H9 (cell line): ENCODE measurements around the gene ARHGEF38. TPM values are rescaled to one million over a fixed set of nuclear protein-coding genes. Genes with fewer than 3 reads are reported as not detected.

Experiments
- DNase-seq: peaks from one replicate; pipeline ENCODE4 v3.0.0-alpha.2; 2017
- H2AFZ ChIP-seq: one replicate; pipeline ENCODE4 v1.6.1; 2013; ENCODE audit warnings: mild to moderate bottlenecking, low read length, control low read depth, moderate library complexity
- H2AK5ac ChIP-seq: 2 replicates; pipeline ENCODE4 v1.6.1; 2013; ENCODE audit warnings: low read length, control low read depth, mixed read lengths; ENCODE audit not compliant: insufficient read length
- H2BK120ac ChIP-seq: one replicate; pipeline ENCODE4 v1.6.1; 2013; ENCODE audit warnings: low read depth, mild to moderate bottlenecking, low read length, control low read depth, inconsistent platforms; ENCODE audit not compliant: poor library complexity, severe bottlenecking
- H2BK12ac ChIP-seq: 2 replicates; pipeline ENCODE4 v1.6.1; 2013; ENCODE audit warnings: low read length, control low read depth, mixed read lengths, low read depth; ENCODE audit not compliant: insufficient read length
- H2BK15ac ChIP-seq: 2 replicates; pipeline ENCODE4 v1.6.1; 2013; ENCODE audit warnings: low read depth, low read length, control low read depth
- H2BK20ac ChIP-seq: one replicate; pipeline ENCODE4 v1.6.1; 2013; ENCODE audit warnings: low read depth, mild to moderate bottlenecking, low read length, control low read depth, inconsistent platforms; ENCODE audit not compliant: poor library complexity, severe bottlenecking
- H2BK5ac ChIP-seq: 2 replicates; pipeline ENCODE4 v1.6.1; 2013; ENCODE audit warnings: low read length, control low read depth, mixed read lengths; ENCODE audit not compliant: insufficient read length
- H3K14ac ChIP-seq: 2 replicates; pipeline ENCODE4 v1.6.1; 2013; ENCODE audit warnings: low read length, control low read depth; ENCODE audit not compliant: insufficient read depth
- H3K18ac ChIP-seq: 2 replicates; pipeline ENCODE4 v1.6.1; 2013; ENCODE audit warnings: low read depth, mild to moderate bottlenecking, mixed read lengths, low read length, control low read depth; ENCODE audit not compliant: insufficient read length
- H3K23ac ChIP-seq: 2 replicates; pipeline ENCODE4 v1.6.1; 2013; ENCODE audit warnings: low read length, control low read depth, mixed read lengths, low read depth; ENCODE audit not compliant: insufficient read length
- H3K23me2 ChIP-seq: 2 replicates; pipeline ENCODE4 v1.6.1; 2013; ENCODE audit warnings: low read depth, mild to moderate bottlenecking, mixed read lengths, low read length, control low read depth; ENCODE audit not compliant: insufficient read length, poor library complexity, severe bottlenecking
- H3K27ac ChIP-seq: 2 replicates; pipeline ENCODE4 v1.5.1; 2013; ENCODE audit warnings: low read length, control low read depth, mixed read lengths, low read depth; ENCODE audit not compliant: insufficient read length
- H3K27me3 ChIP-seq: 2 replicates; pipeline ENCODE4 v1.6.1; 2013; ENCODE audit warnings: low read length, control low read depth, inconsistent platforms; ENCODE audit not compliant: insufficient read depth
- H3K4ac ChIP-seq: 2 replicates; pipeline ENCODE4 v1.6.1; 2013; ENCODE audit warnings: low read depth, mild to moderate bottlenecking, control low read depth, inconsistent platforms, low read length, moderate library complexity
- H3K4me1 ChIP-seq: 2 replicates; pipeline ENCODE4 v1.6.1; 2013; ENCODE audit warnings: low read length, control low read depth, inconsistent platforms; ENCODE audit not compliant: insufficient read depth
- H3K4me2 ChIP-seq: 2 replicates; pipeline ENCODE4 v1.6.1; 2013; ENCODE audit warnings: low read length, control low read depth, mixed read lengths; ENCODE audit not compliant: insufficient read length, insufficient read depth
- H3K56ac ChIP-seq: 2 replicates; pipeline ENCODE4 v1.6.1; 2013; ENCODE audit warnings: low read depth, mild to moderate bottlenecking, mixed read lengths, low read length, control low read depth; ENCODE audit not compliant: insufficient read length
- H3K79me1 ChIP-seq: 2 replicates; pipeline ENCODE4 v1.6.1; 2013; ENCODE audit warnings: low read depth, mild to moderate bottlenecking, moderate library complexity, low read length, control low read depth, inconsistent platforms; ENCODE audit not compliant: insufficient read depth, poor library complexity, severe bottlenecking
- H3K79me2 ChIP-seq: 2 replicates; pipeline ENCODE4 v1.6.1; 2013; ENCODE audit warnings: low read length, control low read depth, inconsistent platforms; ENCODE audit not compliant: insufficient read depth
- H3K9ac ChIP-seq: 2 replicates; pipeline ENCODE4 v1.6.1; 2013; ENCODE audit warnings: low read length, control low read depth, mixed read lengths; ENCODE audit not compliant: insufficient read length; ENCODE audit errors: extremely low read depth
- H3K9me3 ChIP-seq: one replicate; pipeline ENCODE4 v1.6.1; 2013; ENCODE audit warnings: low read depth, low read length, inconsistent platforms; ENCODE audit not compliant: control insufficient read depth
- H3T11ph ChIP-seq: one replicate; pipeline ENCODE4 v1.6.1; 2013; ENCODE audit warnings: mild to moderate bottlenecking, low read length, control low read depth, inconsistent platforms
- H4K20me1 ChIP-seq: one replicate; pipeline ENCODE4 v1.6.1; 2013; ENCODE audit not compliant: control insufficient read depth, insufficient read length, insufficient read depth
- H4K5ac ChIP-seq: 2 replicates; pipeline ENCODE4 v1.6.1; 2013; ENCODE audit warnings: low read depth, mild to moderate bottlenecking, mixed read lengths, low read length, control low read depth; ENCODE audit not compliant: insufficient read length
- H4K8ac ChIP-seq: replicated peaks from 2 replicates; pipeline ENCODE4 v1.6.1; 2013; ENCODE audit warnings: low read length, control low read depth, mixed read lengths, low read depth; ENCODE audit not compliant: insufficient read length
- H4K91ac ChIP-seq: 2 replicates; pipeline ENCODE4 v1.6.1; 2013; ENCODE audit warnings: low read depth, mild to moderate bottlenecking, moderate library complexity, mixed read lengths, low read length, control low read depth; ENCODE audit not compliant: insufficient read length
- H3K27ac Mint-ChIP-seq, 3 experiments: 2 replicates in 2 of 3; 3 replicates in 1 of 3; pipeline ENCODE4 v1.8.0; 2020 to 2021; ENCODE audit warnings: mixed read lengths in 3 of 3, mild to moderate bottlenecking in 1 of 3, moderate library complexity in 1 of 3
- H3K27me3 Mint-ChIP-seq: 2 replicates; pipeline ENCODE4 v1.8.0; 2021; ENCODE audit warnings: low read depth, mild to moderate bottlenecking, moderate library complexity, mixed read lengths
- H3K36me3 Mint-ChIP-seq, 3 experiments: 2 replicates in 2 of 3; 3 replicates in 1 of 3; pipeline ENCODE4 v1.8.0; 2020 to 2021; ENCODE audit warnings: low read depth in 3 of 3, mixed read lengths in 3 of 3; ENCODE audit not compliant: insufficient read depth in 1 of 3
- H3K4me1 Mint-ChIP-seq, 2 experiments: 2 replicates each; pipeline ENCODE4 v1.8.0; 2020; ENCODE audit warnings: mixed read lengths in 2 of 2
- H3K4me3 Mint-ChIP-seq, 2 experiments: 2 replicates in 1 of 2; 3 replicates in 1 of 2; pipeline ENCODE4 v1.8.0; 2020 to 2021; ENCODE audit warnings: mild to moderate bottlenecking in 2 of 2, mixed read lengths in 2 of 2, moderate library complexity in 1 of 2
- H3K9me3 Mint-ChIP-seq, 2 experiments: 2 replicates in 1 of 2; 3 replicates in 1 of 2; pipeline ENCODE4 v1.8.0; 2020; ENCODE audit warnings: mild to moderate bottlenecking in 2 of 2, mixed read lengths in 2 of 2, moderate library complexity in 1 of 2
- total RNA-seq: library from RNA; stranded (reverse); gene quantifications from 2 replicates; pipeline ENCODE4 v1.2.1, GENCODE V29; 2021
- TF ChIP-seq, protein P1 (sequence below): fragments of 200-600 bp; sonication (generic); conservative IDR thresholded peaks from 3 replicates; pipeline ENCODE4 v1.8.0; 2021; ENCODE audit warnings: antibody characterized with exemption, mild to moderate bottlenecking

The ARHGEF38 gene
- total RNA-seq, 1 experiment from 2014 or later: not detected

DNA sequence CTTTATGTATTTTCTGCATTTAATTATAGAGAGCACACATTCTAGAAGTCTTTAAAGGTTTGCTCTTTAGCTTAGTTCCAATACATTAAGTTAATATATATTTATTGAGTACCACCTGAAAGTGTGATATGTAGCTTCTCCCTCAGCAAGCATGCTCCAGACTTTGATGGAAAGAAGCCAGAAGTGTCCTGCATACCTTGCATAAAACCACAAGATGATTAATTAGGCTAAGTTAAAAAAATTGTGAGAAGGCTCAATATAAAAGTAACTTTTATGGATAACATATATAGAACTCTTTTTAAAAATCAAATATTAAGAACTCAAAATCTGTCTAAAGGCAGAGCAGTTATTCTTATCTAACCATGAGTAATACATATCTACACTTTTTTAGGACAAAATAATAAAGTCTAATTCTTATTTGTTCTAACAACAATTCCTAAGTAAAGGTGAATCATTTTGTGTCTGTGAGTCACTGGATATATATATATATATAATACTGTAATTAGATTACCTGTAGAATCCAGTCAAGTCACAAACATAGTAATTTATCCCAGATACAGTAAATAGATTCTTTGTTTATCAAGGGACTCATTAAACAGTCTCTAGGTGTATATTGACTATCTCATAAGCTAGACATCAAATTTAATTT lies 104.8 kb downstream of the ARHGEF38 start:
- no peak overlapping the region for H3K4me2 ChIP-seq

More for the DNA sequence above, 104.8 kb downstream of the ARHGEF38 start:
- H2AFZ ChIP-seq: no peak overlapping the region
- H3K9ac ChIP-seq: no peak overlapping the region
- no peak overlapping the region for H3T11ph ChIP-seq
- no peak overlapping the region for H2AK5ac ChIP-seq
- no peak overlapping the region for H2BK120ac ChIP-seq
- no peak overlapping the region for H2BK20ac ChIP-seq
- H3K18ac ChIP-seq: no peak overlapping the region
- no peaks in the 10 kb centered on the region for H3K79me1 ChIP-seq
- H3K27ac ChIP-seq: no peak overlapping the region
- H3K14ac ChIP-seq: no peak overlapping the region
- no peak overlapping the region for H3K56ac ChIP-seq
- no peak overlapping the region for H2BK5ac ChIP-seq
- no peak overlapping the region for H4K91ac ChIP-seq
- Mint-ChIP-seq H3K27ac (no peak overlapping the region), H3K4me3 (no peak overlapping the region), H3K4me1 (no peaks in the 10 kb centered on the region), H3K36me3 (no peaks in the 10 kb centered on the region), H3K9me3 (no peaks in the 10 kb centered on the region), H3K27me3 (peaks cover 4% of the 10 kb centered on the region)
- no peak overlapping the region for H4K8ac ChIP-seq
- no peak overlapping the region for H3K4ac ChIP-seq
- H2BK12ac ChIP-seq: no peak overlapping the region
- no peaks in the 10 kb centered on the region for H3K79me2 ChIP-seq
- no peaks in the 10 kb centered on the region for H3K27me3 ChIP-seq
- no peak overlapping the region for H4K5ac ChIP-seq
- H3K4me1 ChIP-seq: no peaks in the 10 kb centered on the region
- H3K23me2 ChIP-seq: no peaks in the 10 kb centered on the region
- no peaks in the 10 kb centered on the region for H3K9me3 ChIP-seq
- DNase-seq: no peak
- TF ChIP-seq, protein P1, sequence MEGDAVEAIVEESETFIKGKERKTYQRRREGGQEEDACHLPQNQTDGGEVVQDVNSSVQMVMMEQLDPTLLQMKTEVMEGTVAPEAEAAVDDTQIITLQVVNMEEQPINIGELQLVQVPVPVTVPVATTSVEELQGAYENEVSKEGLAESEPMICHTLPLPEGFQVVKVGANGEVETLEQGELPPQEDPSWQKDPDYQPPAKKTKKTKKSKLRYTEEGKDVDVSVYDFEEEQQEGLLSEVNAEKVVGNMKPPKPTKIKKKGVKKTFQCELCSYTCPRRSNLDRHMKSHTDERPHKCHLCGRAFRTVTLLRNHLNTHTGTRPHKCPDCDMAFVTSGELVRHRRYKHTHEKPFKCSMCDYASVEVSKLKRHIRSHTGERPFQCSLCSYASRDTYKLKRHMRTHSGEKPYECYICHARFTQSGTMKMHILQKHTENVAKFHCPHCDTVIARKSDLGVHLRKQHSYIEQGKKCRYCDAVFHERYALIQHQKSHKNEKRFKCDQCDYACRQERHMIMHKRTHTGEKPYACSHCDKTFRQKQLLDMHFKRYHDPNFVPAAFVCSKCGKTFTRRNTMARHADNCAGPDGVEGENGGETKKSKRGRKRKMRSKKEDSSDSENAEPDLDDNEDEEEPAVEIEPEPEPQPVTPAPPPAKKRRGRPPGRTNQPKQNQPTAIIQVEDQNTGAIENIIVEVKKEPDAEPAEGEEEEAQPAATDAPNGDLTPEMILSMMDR: no peak
- no peaks in the 10 kb centered on the region for H4K20me1 ChIP-seq
- H2BK15ac ChIP-seq: no peak overlapping the region
- H3K23ac ChIP-seq: no peak overlapping the region
